ENCODE measurements around the gene LRRC25. TPM values are rescaled to one million over a fixed set of nuclear protein-coding genes. Genes with fewer than 3 reads are reported as not detected.

The LRRC25 gene
- total RNA-seq, 1 experiment from 2014 or later, result not detected

GRCh38 chr19:18431351-18432197 is 34.2 kb upstream of the LRRC25 start:
- intact Hi-C loops (cut with micrococcal nuclease; ENCODE audit: unreplicated experiment), result no loop called here
- H3K9me3 ChIP-seq (ENCODE audit: insufficient read depth, low read depth), result no peaks in the 10 kb centered on the region
- POLR2A ChIA-PET (ENCODE audit: unreplicated experiment), result no interaction called here
- H3K27ac ChIP-seq, result no peak overlapping the region
- no TSS peak for BruUV-seq (replicated peaks)
- no peak overlapping the region for H3K4me2 ChIP-seq
- H4K20me1 ChIP-seq (ENCODE audit: insufficient read depth), result peaks cover 9% of the 10 kb centered on the region; the same call in 1 of the 2 replicates
- CTCF ChIA-PET, result no interaction called here
- H3K36me3 ChIP-seq (ENCODE audit: low read depth), result no peaks in the 10 kb centered on the region; the same call in 1 of the 2 replicates
- TF ChIP-seq EZH2 (IDR thresholded peaks at IDR 0.05; ENCODE audit: low read depth), result no peak
- no peak for TF ChIP-seq CTCF (conservative IDR thresholded peaks at IDR 0.05)
- H3K4me3 ChIP-seq, result no peak overlapping the region
- H3K27me3 ChIP-seq (ENCODE audit: insufficient read depth, low read depth), result no peaks in the 10 kb centered on the region
- peaks cover 5% of the 10 kb centered on the region; the same call in 1 of the 2 replicates for H3K4me1 ChIP-seq (replicated peaks; ENCODE audit: insufficient read depth)
- H2AFZ ChIP-seq, result no peak overlapping the region
- H3F3A ChIP-seq (ENCODE audit: insufficient read depth, low read depth), result peaks cover 29% of the 10 kb centered on the region; the same call in 1 of the 2 replicates
- H3K79me2 ChIP-seq (ENCODE audit: low read depth), result peaks cover 7% of the 10 kb centered on the region; the same call in 1 of the 2 replicates
- no peaks in the 10 kb centered on the region for H3K9me2 ChIP-seq (ENCODE audit: insufficient read depth)
- no peak for DNase-seq

- H3K9me3 ChIP-seq (ENCODE audit: insufficient read depth, low read depth), result no peaks in the 10 kb centered on the region
- H3K4me3 ChIP-seq, result no peak overlapping the region
- CTCF ChIA-PET, result no interaction called here
- H3K36me3 ChIP-seq (ENCODE audit: low read depth), result no peaks in the 10 kb centered on the region; the same call in 1 of the 2 replicates
- no peak for DNase-seq
- no peak overlapping the region for H2AFZ ChIP-seq
- peaks cover 16% of the 10 kb centered on the region; the same call in 1 of the 2 replicates for H4K20me1 ChIP-seq (ENCODE audit: insufficient read depth)
- no peaks in the 10 kb centered on the region for H3K4me1 ChIP-seq (replicated peaks; ENCODE audit: insufficient read depth)
- intact Hi-C loops (cut with micrococcal nuclease; ENCODE audit: unreplicated experiment), result no loop called here
- no TSS peak for BruUV-seq (replicated peaks)
- H3K27me3 ChIP-seq (ENCODE audit: insufficient read depth, low read depth), result no peaks in the 10 kb centered on the region
- no peaks in the 10 kb centered on the region for H3K79me2 ChIP-seq (ENCODE audit: low read depth)
- no peaks in the 10 kb centered on the region for H3K9me2 ChIP-seq (ENCODE audit: insufficient read depth)
- H3F3A ChIP-seq (ENCODE audit: insufficient read depth, low read depth), result peaks cover 19% of the 10 kb centered on the region; the same call in 1 of the 2 replicates
- H3K4me2 ChIP-seq, result no peak overlapping the region
- no peak for TF ChIP-seq CTCF (conservative IDR thresholded peaks at IDR 0.05)
- no peak for TF ChIP-seq EZH2 (IDR thresholded peaks at IDR 0.05; ENCODE audit: low read depth)
- POLR2A ChIA-PET (ENCODE audit: unreplicated experiment), result no interaction called here
- no peak overlapping the region for H3K27ac ChIP-seq
Measured at GRCh38 chr19:18430417-18431144, 33.2 kb upstream of the LRRC25 start.

GRCh38 chr19:18429717-18430416 is 32.4 kb upstream of the LRRC25 start:
- H3K4me1 ChIP-seq (replicated peaks; ENCODE audit: insufficient read depth), result no peaks in the 10 kb centered on the region
- POLR2A ChIA-PET (ENCODE audit: unreplicated experiment), result no interaction called here
- DNase-seq, result no peak
- no peaks in the 10 kb centered on the region for H3K9me2 ChIP-seq (ENCODE audit: insufficient read depth)
- peaks cover 21% of the 10 kb centered on the region; the same call in 1 of the 2 replicates for H4K20me1 ChIP-seq (ENCODE audit: insufficient read depth)
- H3K79me2 ChIP-seq (ENCODE audit: low read depth), result no peaks in the 10 kb centered on the region
- CTCF ChIA-PET, result no interaction called here
- H3K27me3 ChIP-seq (ENCODE audit: insufficient read depth, low read depth), result no peaks in the 10 kb centered on the region
- BruUV-seq (replicated peaks), result no TSS peak
- H3K4me3 ChIP-seq, result no peak overlapping the region
- TF ChIP-seq CTCF (conservative IDR thresholded peaks at IDR 0.05) (no peak), EZH2 (IDR thresholded peaks at IDR 0.05; ENCODE audit: low read depth) (no peak)
- H3K9me3 ChIP-seq (ENCODE audit: insufficient read depth, low read depth), result no peaks in the 10 kb centered on the region
- H3K4me2 ChIP-seq, result no peak overlapping the region
- H3K36me3 ChIP-seq (ENCODE audit: low read depth), result no peaks in the 10 kb centered on the region; the same call in 1 of the 2 replicates
- intact Hi-C loops (cut with micrococcal nuclease; ENCODE audit: unreplicated experiment), result no loop called here
- H3K27ac ChIP-seq, result no peak overlapping the region
- peaks cover 13% of the 10 kb centered on the region; the same call in 1 of the 2 replicates for H3F3A ChIP-seq (ENCODE audit: insufficient read depth, low read depth)
- no peak overlapping the region for H2AFZ ChIP-seq
